Lung (tissue), 12 donors: ENCODE data around the gene ABCB6. TPM values are rescaled to one million over a fixed set of nuclear protein-coding genes. Genes with fewer than 3 reads are reported as not detected.
A peak's percentile ranks its signal among the peaks of the same experiment; 100 is the strongest.

ENCODE experiments used
- ATAC-seq: fragments of 200-7000 bp; cut with Tn5 transposase; one replicate; pipeline ENCODE4 v1.9.1; 2020; ENCODE audit warnings: moderate number of reproducible peaks; ENCODE audit not compliant: insufficient read depth, low FRiP score
- DNase-seq, 3 donors: peaks; one replicate each; pipeline ENCODE4 v3.0.0-alpha.2; 2013 to 2017
- H3K27ac ChIP-seq, 2 donors: one replicate each; pipeline ENCODE4 v1.5.1; 2013; ENCODE audit warnings: mild to moderate bottlenecking in 2 of 2, moderate library complexity in 2 of 2, control low read depth in 1 of 2, inconsistent platforms in 1 of 2, low read depth in 1 of 2, low read length in 1 of 2
- H3K27me3 ChIP-seq, 3 donors: one replicate each; pipeline ENCODE4 v1.5.1; 2013; ENCODE audit warnings: low read length in 2 of 3; ENCODE audit not compliant: control insufficient read depth in 3 of 3, insufficient read depth in 3 of 3
- H3K36me3 ChIP-seq, 4 donors: one replicate each; pipeline ENCODE4 v1.5.1; 2013; ENCODE audit warnings: low read length in 4 of 4, mild to moderate bottlenecking in 1 of 4, moderate library complexity in 1 of 4; ENCODE audit not compliant: control insufficient read depth in 4 of 4, insufficient read depth in 4 of 4
- H3K4me1 ChIP-seq, 5 donors: one replicate each; pipeline ENCODE4 v1.5.1; 2013; ENCODE audit warnings: low read length in 5 of 5, mild to moderate bottlenecking in 2 of 5, moderate library complexity in 1 of 5; ENCODE audit not compliant: control insufficient read depth in 5 of 5, insufficient read depth in 5 of 5
- H3K4me3 ChIP-seq: one replicate; pipeline ENCODE4 v1.5.1; 2013; ENCODE audit warnings: mild to moderate bottlenecking, control low read depth, moderate library complexity
- H3K9ac ChIP-seq, 2 donors: one replicate each; pipeline ENCODE4 v1.5.1; 2013; ENCODE audit warnings: low read length in 2 of 2, control low read depth in 1 of 2; ENCODE audit not compliant: insufficient read depth in 1 of 2
- H3K9me3 ChIP-seq, 4 donors: one replicate each; pipeline ENCODE4 v1.5.1; 2013; ENCODE audit warnings: low read length in 3 of 4, mild to moderate bottlenecking in 1 of 4, moderate library complexity in 1 of 4; ENCODE audit not compliant: control insufficient read depth in 4 of 4, insufficient read depth in 3 of 4
- WGBS, 2 donors: extraction: QIAGEN DNeasy Blood & Tissue Kit; methylation state at CpG; one replicate each; pipeline ENCODE4 v1.1.7; 2013; 5-methylcytosine and 5-hydroxymethylcytosine counted together
- polyA plus RNA-seq, 2 donors: library from polyadenylated mRNA; stranded (reverse); fragments of 200-250 nt; gene quantifications; one replicate each; pipeline ENCODE4 v1.2.1, GENCODE V29; 2013
- total RNA-seq, 2 donors: library from RNA; depleted of rRNA in 1 of 2; stranded (reverse); fragments of >200 nt in 1 of 2; gene quantifications; one replicate each; pipeline ENCODE4 v1.2.1, GENCODE V29; 2014 to 2021
- TF ChIP-seq, protein P1 (sequence below): IDR thresholded peaks from 2 replicates; pipeline ENCODE4 v1.5.1; 2012; ENCODE audit warnings: mild to moderate bottlenecking; ENCODE audit errors: control extremely low read depth, extremely low read depth
- donor health status: control.
- donor health status: control.
- donor health status: Bipolar disorder and iron deficiency.
- donor health status: healthy.
- donor health status: DM: yes; HTN: yes; CAD: no.

ABCB6 gene
- total and polyA plus RNA-seq, 4 donors: 17.2 to 49.4 (median 34.0) TPM

DNA sequence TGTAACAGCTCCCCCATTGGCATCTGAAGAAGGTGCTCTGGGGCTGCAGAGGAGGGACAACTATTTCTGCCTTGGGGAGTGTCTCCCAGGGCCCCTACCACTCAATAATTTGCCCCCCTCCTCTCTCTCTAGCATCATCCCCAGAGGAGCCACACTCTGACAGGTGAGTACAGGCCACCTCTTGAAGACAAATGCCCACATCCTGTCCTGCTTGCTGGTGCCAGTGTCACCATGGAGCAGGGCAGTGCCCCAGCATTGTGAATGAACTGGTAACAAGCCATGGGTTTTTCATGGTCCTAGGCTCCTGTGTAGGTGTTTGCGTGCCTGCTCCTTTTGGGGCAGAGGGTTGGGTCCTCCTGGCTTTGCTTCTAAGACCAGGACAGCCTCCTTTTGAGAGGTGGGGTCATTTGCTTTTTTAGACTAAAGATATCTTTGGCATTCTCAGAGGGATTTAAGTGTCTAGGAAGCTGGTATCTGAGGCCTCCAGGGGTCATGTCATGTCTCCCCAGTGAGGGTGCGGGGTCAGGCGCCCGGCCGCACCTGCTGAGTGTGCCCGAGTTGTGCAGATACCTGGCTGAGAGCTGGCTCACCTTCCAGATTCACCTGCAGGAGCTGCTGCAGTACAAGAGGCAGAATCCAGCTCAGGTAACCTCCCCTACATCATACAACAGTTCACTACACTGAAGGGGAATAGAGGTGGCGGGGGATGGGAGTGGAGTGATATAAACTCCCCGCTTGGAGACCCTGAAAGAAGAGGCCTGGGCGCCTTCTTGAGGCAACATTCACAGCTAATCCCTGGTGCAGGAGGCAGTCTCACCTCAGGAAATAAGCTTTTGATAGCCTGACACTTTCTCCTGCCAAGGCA is 38.9 kb downstream of the ABCB6 start:
- no peak overlapping the region for H3K9ac ChIP-seq
- ATAC-seq: no peak
- peaks cover 25 to 45% (median 37%) of the 10 kb centered on the region in 4 donors for H3K36me3 ChIP-seq
- H3K9me3 ChIP-seq: no peaks in the 10 kb centered on the region
- 96% methylated on average over 9 of the region's 9 CpGs for WGBS, 2 donors
- TF ChIP-seq, protein P1, sequence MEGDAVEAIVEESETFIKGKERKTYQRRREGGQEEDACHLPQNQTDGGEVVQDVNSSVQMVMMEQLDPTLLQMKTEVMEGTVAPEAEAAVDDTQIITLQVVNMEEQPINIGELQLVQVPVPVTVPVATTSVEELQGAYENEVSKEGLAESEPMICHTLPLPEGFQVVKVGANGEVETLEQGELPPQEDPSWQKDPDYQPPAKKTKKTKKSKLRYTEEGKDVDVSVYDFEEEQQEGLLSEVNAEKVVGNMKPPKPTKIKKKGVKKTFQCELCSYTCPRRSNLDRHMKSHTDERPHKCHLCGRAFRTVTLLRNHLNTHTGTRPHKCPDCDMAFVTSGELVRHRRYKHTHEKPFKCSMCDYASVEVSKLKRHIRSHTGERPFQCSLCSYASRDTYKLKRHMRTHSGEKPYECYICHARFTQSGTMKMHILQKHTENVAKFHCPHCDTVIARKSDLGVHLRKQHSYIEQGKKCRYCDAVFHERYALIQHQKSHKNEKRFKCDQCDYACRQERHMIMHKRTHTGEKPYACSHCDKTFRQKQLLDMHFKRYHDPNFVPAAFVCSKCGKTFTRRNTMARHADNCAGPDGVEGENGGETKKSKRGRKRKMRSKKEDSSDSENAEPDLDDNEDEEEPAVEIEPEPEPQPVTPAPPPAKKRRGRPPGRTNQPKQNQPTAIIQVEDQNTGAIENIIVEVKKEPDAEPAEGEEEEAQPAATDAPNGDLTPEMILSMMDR: no peak
- H3K27me3 ChIP-seq: no peaks in the 10 kb centered on the region
- DNase-seq: no peak
- H3K27ac ChIP-seq: peak overlapping the region in 1 of 2 donors; percentile 28
- H3K4me3 ChIP-seq: no peak overlapping the region
- H3K4me1 ChIP-seq: peaks cover 3 to 23% (median 8%) of the 10 kb centered on the region in 5 donors

- peaks cover 3 to 23% (median 8%) of the 10 kb centered on the region in 5 donors for H3K4me1 ChIP-seq
Measured at GRCh38 chr2:219178377-219179175, 40.2 kb downstream of the ABCB6 start.

DNA sequence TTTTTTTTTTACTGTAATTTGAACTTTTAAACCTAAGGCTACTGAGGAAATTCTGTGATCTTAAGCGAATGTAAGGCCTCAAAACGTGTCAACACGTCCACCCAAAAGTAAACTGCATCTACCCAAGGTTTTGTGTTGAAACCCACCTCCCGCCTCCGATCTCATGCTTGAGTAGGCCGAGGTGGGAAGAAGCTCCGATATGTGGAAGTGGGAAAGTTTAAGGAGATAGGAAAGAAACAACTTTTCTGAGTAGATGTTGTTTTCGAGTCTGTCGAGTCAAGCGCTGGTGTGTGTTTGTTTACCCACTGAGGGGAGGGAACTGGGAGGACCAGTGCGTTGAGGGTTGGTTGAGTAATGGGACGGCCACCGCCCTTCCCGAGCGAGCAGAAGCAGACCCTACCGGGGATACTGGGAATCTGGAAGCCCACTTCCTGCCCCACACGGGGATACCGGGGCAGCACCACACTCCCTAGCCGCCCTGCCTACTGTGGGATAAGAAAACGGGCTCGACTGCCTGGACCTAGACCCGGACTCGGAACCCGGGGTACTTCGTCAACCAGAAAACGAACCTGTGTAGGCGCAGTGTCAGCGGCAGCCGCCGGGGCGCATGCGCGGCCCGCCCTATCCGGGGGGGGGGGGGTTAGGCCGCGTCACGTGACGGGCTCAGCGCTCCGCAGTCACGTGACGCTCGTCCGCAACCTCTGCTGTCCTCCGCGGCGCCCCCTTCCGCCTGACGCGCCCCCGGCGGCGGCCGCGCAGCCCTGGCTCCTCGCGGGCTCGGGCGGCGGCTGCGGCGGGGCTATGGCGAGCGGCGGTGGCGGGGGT is 41.0 kb downstream of the ABCB6 start, which contains the start of gene RETREG2:
Gene RETREG2 (plus strand): TSS at position 724 of the 825 bp plus-strand sequence. CDS start 78 bp downstream, at position 802.
- Histone ChIP-seq H3K36me3 (peaks cover 25 to 48% (median 31%) of the 10 kb centered on the region in 4 donors), H3K27ac (peak within 1 kb of the TSS; percentile 98 to 100), H3K27me3 (no peaks in the 10 kb centered on the region), H3K9me3 (no peaks in the 10 kb centered on the region), H3K9ac (peak within 1 kb of the TSS; percentile 67 to 84), H3K4me3 (peak within 1 kb of the TSS; percentile 92), H3K4me1 (peaks cover 3 to 23% (median 8%) of the 10 kb centered on the region in 5 donors)
- TF ChIP-seq, protein P1: peak; percentile 9
- DNase-seq: peak; percentile 92 to 95 (median 93)
- 0% methylated on average over 45 to 67 of the region's 67 CpGs for WGBS, 2 donors
- peak; percentile 67 for ATAC-seq

More at GRCh38 chr2:219178377-219179175, 40.2 kb downstream of the ABCB6 start:
- Histone ChIP-seq H3K36me3 (peaks cover 25 to 49% (median 38%) of the 10 kb centered on the region in 4 donors), H3K9me3 (no peaks in the 10 kb centered on the region), H3K4me3 (peak overlapping the region; percentile 92), H3K9ac (peak overlapping the region; percentile 67 to 81), H3K27me3 (no peaks in the 10 kb centered on the region), H3K27ac (peak overlapping the region; percentile 98 to 100)
- WGBS, 2 donors: 3 to 5% methylated on average over 28 to 45 of the region's 45 CpGs
- DNase-seq: peak in 1 of 3 donors; percentile 40
- ATAC-seq: peak; percentile 7
- TF ChIP-seq, protein P1: no peak
